ENCODE measurements around the gene PXN.

- TF ChIP-seq POLR2AphosphoS5 (IDR thresholded peaks at IDR 0.05) (peak in 1 of 3 donors; percentile 71), POLR2A (IDR thresholded peaks at IDR 0.05) (peak in 1 of 3 donors; percentile 8)
These were observed 36.7 kb upstream of the PXN start, which contains the start of gene SIRT4 for GRCh38 chr12:120301962-120302815.
